ENCODE data around the gene ARL13A. TPM values are rescaled to one million over a fixed set of nuclear protein-coding genes. Genes with fewer than 3 reads are reported as not detected.

Gene ARL13A
- total RNA-seq, 1 experiment from 2014 or later: not detected

- Histone ChIP-seq H3K4me1 (ENCODE audit: low read length) (no peaks in the 10 kb centered on the region), H3K9me3 (ENCODE audit: low read length) (peaks cover 3% of the 10 kb centered on the region; the same call in 1 of the 2 replicates), H3K27ac (ENCODE audit: low read length) (no peak overlapping the region), H3K79me2 (ENCODE audit: low read length) (no peaks in the 10 kb centered on the region), H4K20me1 (ENCODE audit: insufficient read depth, low read depth, low read length) (no peaks in the 10 kb centered on the region), H3K4me3 (ENCODE audit: low read length) (no peak overlapping the region), H3K27me3 (ENCODE audit: low read length) (no peaks in the 10 kb centered on the region), H2AFZ (ENCODE audit: low read length) (no peak overlapping the region), H3K4me2 (ENCODE audit: low read depth, low read length, poor library complexity, severe bottlenecking) (no peak overlapping the region), H3K9ac (ENCODE audit: low read length) (no peak overlapping the region), H3K36me3 (ENCODE audit: insufficient read depth, low read length) (no peaks in the 10 kb centered on the region), H3K9me2 (replicated peaks; ENCODE audit: insufficient read depth, low read length) (no peaks in the 10 kb centered on the region)
- no peak for DNase-seq
Measured at GRCh38 chrX:100944601-100945000, 24.9 kb upstream of the ARL13A start.

GRCh38 chrX:100946299-100946927 is 23.1 kb upstream of the ARL13A start:
- Histone ChIP-seq H4K20me1 (ENCODE audit: insufficient read depth, low read depth, low read length) (no peaks in the 10 kb centered on the region), H3K4me1 (ENCODE audit: low read length) (no peaks in the 10 kb centered on the region), H3K27me3 (ENCODE audit: low read length) (no peaks in the 10 kb centered on the region), H3K27ac (ENCODE audit: low read length) (no peak overlapping the region), H3K79me2 (ENCODE audit: low read length) (no peaks in the 10 kb centered on the region), H3K9ac (ENCODE audit: low read length) (no peak overlapping the region), H2AFZ (ENCODE audit: low read length) (no peak overlapping the region), H3K9me3 (ENCODE audit: low read length) (peaks cover 3% of the 10 kb centered on the region; the same call in 1 of the 2 replicates), H3K9me2 (replicated peaks; ENCODE audit: insufficient read depth, low read length) (no peaks in the 10 kb centered on the region), H3K36me3 (ENCODE audit: insufficient read depth, low read length) (no peaks in the 10 kb centered on the region), H3K4me2 (ENCODE audit: low read depth, low read length, poor library complexity, severe bottlenecking) (no peak overlapping the region), H3K4me3 (ENCODE audit: low read length) (no peak overlapping the region)
- no peak for DNase-seq

- no peaks in the 10 kb centered on the region for H3K79me2 ChIP-seq (ENCODE audit: low read length)
Measured at GRCh38 chrX:100948557-100948956, 21.0 kb upstream of the ARL13A start.

GRCh38 chrX:100962811-100963210 is 6.7 kb upstream of the ARL13A start:
- H3K79me2 ChIP-seq (ENCODE audit: low read length): no peaks in the 10 kb centered on the region
- H3K36me3 ChIP-seq (ENCODE audit: insufficient read depth, low read length): no peaks in the 10 kb centered on the region
- no peaks in the 10 kb centered on the region for H4K20me1 ChIP-seq (ENCODE audit: insufficient read depth, low read depth, low read length)
- DNase-seq: no peak
- H3K9ac ChIP-seq (ENCODE audit: low read length): no peak overlapping the region
- H3K4me2 ChIP-seq (ENCODE audit: low read depth, low read length, poor library complexity, severe bottlenecking): no peak overlapping the region
- H2AFZ ChIP-seq (ENCODE audit: low read length): no peak overlapping the region
- H3K4me1 ChIP-seq (ENCODE audit: low read length): no peaks in the 10 kb centered on the region
- no peaks in the 10 kb centered on the region for H3K9me3 ChIP-seq (ENCODE audit: low read length)
- H3K9me2 ChIP-seq (replicated peaks; ENCODE audit: insufficient read depth, low read length): no peaks in the 10 kb centered on the region
- no peaks in the 10 kb centered on the region for H3K27me3 ChIP-seq (ENCODE audit: low read length)
- H3K4me3 ChIP-seq (ENCODE audit: low read length): no peak overlapping the region
- no peak overlapping the region for H3K27ac ChIP-seq (ENCODE audit: low read length)

More at GRCh38 chrX:100948557-100948956, 21.0 kb upstream of the ARL13A start:
- Histone ChIP-seq H3K4me3 (ENCODE audit: low read length) (no peak overlapping the region), H3K9me3 (ENCODE audit: low read length) (peaks cover 3% of the 10 kb centered on the region; the same call in 1 of the 2 replicates), H3K27ac (ENCODE audit: low read length) (no peak overlapping the region), H4K20me1 (ENCODE audit: insufficient read depth, low read depth, low read length) (no peaks in the 10 kb centered on the region), H3K36me3 (ENCODE audit: insufficient read depth, low read length) (no peaks in the 10 kb centered on the region), H3K9me2 (replicated peaks; ENCODE audit: insufficient read depth, low read length) (no peaks in the 10 kb centered on the region), H3K4me1 (ENCODE audit: low read length) (no peaks in the 10 kb centered on the region), H2AFZ (ENCODE audit: low read length) (no peak overlapping the region), H3K9ac (ENCODE audit: low read length) (no peak overlapping the region), H3K4me2 (ENCODE audit: low read depth, low read length, poor library complexity, severe bottlenecking) (no peak overlapping the region), H3K27me3 (ENCODE audit: low read length) (no peaks in the 10 kb centered on the region)
- DNase-seq: no peak

DNA sequence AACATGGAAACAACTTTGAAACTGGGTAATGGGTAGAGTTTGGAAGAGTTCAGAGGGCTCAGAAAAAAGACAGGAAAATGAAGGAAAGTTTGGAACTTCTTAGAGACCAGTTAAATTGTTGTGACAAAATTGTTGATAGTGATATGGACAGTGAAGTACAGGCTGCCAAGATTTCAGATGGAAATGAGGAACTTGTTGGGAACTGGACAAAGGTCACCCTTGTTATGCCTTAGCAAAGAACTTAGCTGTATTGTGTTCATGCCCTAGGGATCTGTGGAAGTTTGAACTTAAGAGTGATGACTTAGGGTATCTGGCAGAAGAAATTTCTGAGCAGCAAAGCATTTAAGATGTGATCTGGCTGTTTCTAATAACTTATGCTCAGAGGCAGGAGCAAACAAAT is 5.1 kb upstream of the ARL13A start:
- Histone ChIP-seq H3K9me2 (replicated peaks; ENCODE audit: insufficient read depth, low read length) (no peaks in the 10 kb centered on the region), H3K36me3 (ENCODE audit: insufficient read depth, low read length) (no peaks in the 10 kb centered on the region), H3K4me1 (ENCODE audit: low read length) (no peaks in the 10 kb centered on the region), H3K9ac (ENCODE audit: low read length) (no peak overlapping the region), H3K9me3 (ENCODE audit: low read length) (no peaks in the 10 kb centered on the region), H3K4me3 (ENCODE audit: low read length) (no peak overlapping the region), H3K27ac (ENCODE audit: low read length) (no peak overlapping the region), H4K20me1 (ENCODE audit: insufficient read depth, low read depth, low read length) (no peaks in the 10 kb centered on the region), H3K79me2 (ENCODE audit: low read length) (no peaks in the 10 kb centered on the region), H3K27me3 (ENCODE audit: low read length) (no peaks in the 10 kb centered on the region), H3K4me2 (ENCODE audit: low read depth, low read length, poor library complexity, severe bottlenecking) (no peak overlapping the region), H2AFZ (ENCODE audit: low read length) (no peak overlapping the region)
- DNase-seq: no peak

DNA sequence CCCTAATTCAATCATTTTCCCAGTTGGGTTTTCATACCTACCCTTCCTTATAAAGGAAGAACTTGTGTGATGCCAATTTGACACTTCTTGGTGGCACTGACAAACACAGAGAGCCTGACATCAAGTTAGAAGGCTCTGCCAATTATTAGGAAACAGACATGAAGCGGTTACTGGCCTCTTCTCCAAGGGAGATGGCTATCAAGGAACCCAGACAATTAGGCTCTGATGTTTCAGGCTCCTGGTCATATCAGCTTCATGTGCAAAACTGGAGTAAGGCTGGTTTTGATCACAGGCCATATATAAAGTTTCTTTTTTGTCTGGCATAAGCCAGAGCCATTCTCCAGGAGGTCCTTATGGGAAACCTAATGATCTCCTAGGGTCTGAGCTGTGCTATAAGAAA is 428 bp downstream of the ARL13A start:
- DNase-seq: no peak
- H3K4me2 ChIP-seq (ENCODE audit: low read depth, low read length, poor library complexity, severe bottlenecking): no peak overlapping the region
- H3K27ac ChIP-seq (ENCODE audit: low read length): no peak overlapping the region
- no peak overlapping the region for H3K4me3 ChIP-seq (ENCODE audit: low read length)
- no peaks in the 10 kb centered on the region for H3K9me2 ChIP-seq (replicated peaks; ENCODE audit: insufficient read depth, low read length)
- no peaks in the 10 kb centered on the region for H4K20me1 ChIP-seq (ENCODE audit: insufficient read depth, low read depth, low read length)
- H2AFZ ChIP-seq (ENCODE audit: low read length): no peak overlapping the region
- H3K9me3 ChIP-seq (ENCODE audit: low read length): no peaks in the 10 kb centered on the region
- no peaks in the 10 kb centered on the region for H3K79me2 ChIP-seq (ENCODE audit: low read length)
- no peaks in the 10 kb centered on the region for H3K4me1 ChIP-seq (ENCODE audit: low read length)
- H3K27me3 ChIP-seq (ENCODE audit: low read length): no peaks in the 10 kb centered on the region
- H3K36me3 ChIP-seq (ENCODE audit: insufficient read depth, low read length): no peaks in the 10 kb centered on the region
- no peak overlapping the region for H3K9ac ChIP-seq (ENCODE audit: low read length)

- DNase-seq: no peak
Measured at GRCh38 chrX:100973411-100973810, 3.9 kb downstream of the ARL13A start.

GRCh38 chrX:100975212-100975611 is 5.7 kb downstream of the ARL13A start:
- Histone ChIP-seq H3K79me2 (ENCODE audit: low read length) (no peaks in the 10 kb centered on the region), H3K27me3 (ENCODE audit: low read length) (no peaks in the 10 kb centered on the region), H3K4me3 (ENCODE audit: low read length) (no peak overlapping the region), H3K9me2 (replicated peaks; ENCODE audit: insufficient read depth, low read length) (no peaks in the 10 kb centered on the region), H3K9me3 (ENCODE audit: low read length) (no peaks in the 10 kb centered on the region), H3K4me2 (ENCODE audit: low read depth, low read length, poor library complexity, severe bottlenecking) (no peak overlapping the region), H3K36me3 (ENCODE audit: insufficient read depth, low read length) (no peaks in the 10 kb centered on the region), H3K9ac (ENCODE audit: low read length) (no peak overlapping the region), H4K20me1 (ENCODE audit: insufficient read depth, low read depth, low read length) (no peaks in the 10 kb centered on the region), H2AFZ (ENCODE audit: low read length) (no peak overlapping the region), H3K4me1 (ENCODE audit: low read length) (no peaks in the 10 kb centered on the region), H3K27ac (ENCODE audit: low read length) (no peak overlapping the region)
- DNase-seq: no peak

More at GRCh38 chrX:100973411-100973810, 3.9 kb downstream of the ARL13A start:
- Histone ChIP-seq H3K27me3 (ENCODE audit: low read length) (no peaks in the 10 kb centered on the region), H3K4me1 (ENCODE audit: low read length) (no peaks in the 10 kb centered on the region), H3K36me3 (ENCODE audit: insufficient read depth, low read length) (no peaks in the 10 kb centered on the region), H3K79me2 (ENCODE audit: low read length) (no peaks in the 10 kb centered on the region), H3K4me2 (ENCODE audit: low read depth, low read length, poor library complexity, severe bottlenecking) (no peak overlapping the region), H3K9me3 (ENCODE audit: low read length) (no peaks in the 10 kb centered on the region), H3K4me3 (ENCODE audit: low read length) (no peak overlapping the region), H3K9ac (ENCODE audit: low read length) (no peak overlapping the region), H4K20me1 (ENCODE audit: insufficient read depth, low read depth, low read length) (no peaks in the 10 kb centered on the region), H3K9me2 (replicated peaks; ENCODE audit: insufficient read depth, low read length) (no peaks in the 10 kb centered on the region), H2AFZ (ENCODE audit: low read length) (no peak overlapping the region), H3K27ac (ENCODE audit: low read length) (no peak overlapping the region)

All from Karpas-422 (cell line).